GM12878 (cell line): ENCODE measurements around the gene ENO2. TPM values are rescaled to one million over a fixed set of nuclear protein-coding genes. Genes with fewer than 3 reads are reported as not detected.

Experiments used
- ATAC-seq: fragments of 200-7000 bp; cut with Tn5 transposase; 3 replicates; pipeline ENCODE4 v1.9.1; 2020; ENCODE audit warnings: mild to moderate bottlenecking, moderate library complexity
- BruUV-seq: library from RNA; stranded (reverse); fragments of 400-500 nt; replicated peaks from 2 replicates; lab custom pipeline; 2021; lab: Mats Ljungman, UMichigan
- CTCF ChIA-PET: fragments of 300-600 bp; sonication (Branson Sonifier 250); formaldehyde crosslinking; extraction: SDS; loops from one replicate; lab custom pipeline; 2021; ENCODE audit warnings: inconsistent platforms; lab: Yijun Ruan, JAX
- POLR2A ChIA-PET: fragments of 350-600 bp; formaldehyde crosslinking; extraction: SDS; loops from one replicate; lab custom pipeline; 2021; ENCODE audit warnings: inconsistent platforms; lab: Charles Lee
- RAD21 ChIA-PET: fragments of 300-600 bp; sonication (Branson Sonifier 250); formaldehyde crosslinking; loops from one replicate; lab custom pipeline; 2023; ENCODE audit warnings: antibody characterized with exemption; ENCODE audit not compliant: unreplicated experiment; lab: Charles Lee
- SMC1A ChIA-PET: fragments of 300-600 bp; sonication (Branson Sonifier 250); formaldehyde crosslinking; loops from one replicate; lab custom pipeline; 2023; ENCODE audit not compliant: unreplicated experiment, uncharacterized antibody; lab: Charles Lee
- DNase-seq: peaks from one replicate; pipeline ENCODE4 v3.0.0-alpha.2; 2011; ENCODE audit warnings: low read depth, low spot score
- FAIRE-seq: peaks from 3 replicates; lab custom pipeline; 2011; peaks lifted over from hg19 to GRCh38; lab: Jason Lieb, UNC
- H2AFZ ChIP-seq: 2 replicates; pipeline ENCODE4 v1.6.0; 2011; ENCODE audit warnings: low read depth, low read length, control low read depth; ENCODE audit not compliant: control insufficient read depth
- H3K27ac ChIP-seq: 2 replicates; pipeline ENCODE4 v1.5.1; 2011; ENCODE audit warnings: control low read depth; ENCODE audit not compliant: control insufficient read depth, insufficient read depth
- H3K27me3 ChIP-seq, 2 experiments: replicated peaks in 1 of 2; 2 replicates each; pipeline versions ENCODE4 v1.6.0 to v1.6.1; 2011; ENCODE audit warnings: low read length in 1 of 2; ENCODE audit not compliant: control insufficient read depth in 2 of 2, insufficient read depth in 2 of 2
- H3K36me3 ChIP-seq, 2 experiments: 2 replicates each; pipeline ENCODE4 v1.5.1; 2011; ENCODE audit warnings: low read length in 1 of 2; ENCODE audit not compliant: control insufficient read depth in 2 of 2, insufficient read depth in 2 of 2
- H3K4me1 ChIP-seq: 2 replicates; pipeline ENCODE4 v1.6.1; 2011; ENCODE audit warnings: mild to moderate bottlenecking, low read length, moderate library complexity, mixed read lengths; ENCODE audit not compliant: control insufficient read depth, insufficient read depth
- H3K4me2 ChIP-seq: 2 replicates; pipeline ENCODE4 v1.6.0; 2011; ENCODE audit warnings: control low read depth; ENCODE audit not compliant: control insufficient read depth, insufficient read depth
- H3K4me3 ChIP-seq: fragments of 200-600 bp; sonication (generic); 2 replicates; pipeline ENCODE4 v1.5.1; 2016
- H3K79me2 ChIP-seq: 2 replicates; pipeline ENCODE4 v1.6.0; 2011; ENCODE audit warnings: low read length; ENCODE audit not compliant: control insufficient read depth, insufficient read depth
- H3K9ac ChIP-seq: 2 replicates; pipeline ENCODE4 v1.8.0; 2011; ENCODE audit warnings: low read length, control low read depth, mixed read lengths; ENCODE audit not compliant: control insufficient read depth, insufficient read depth
- H3K9me3 ChIP-seq: replicated peaks from 3 replicates; pipeline ENCODE4 v1.5.1; 2011; ENCODE audit warnings: mild to moderate bottlenecking, low read length; ENCODE audit not compliant: control insufficient read depth, insufficient read depth
- H4K20me1 ChIP-seq: 2 replicates; pipeline ENCODE4 v1.6.0; 2011; ENCODE audit not compliant: control insufficient read depth, insufficient read depth
- CEBPB ChIP-seq, 2 experiments: fragments of 150-350 bp in 1 of 2; IDR thresholded peaks; 2 replicates each; pipeline ENCODE4 v1.6.1; 2012 to 2014; ENCODE audit warnings: low read depth in 2 of 2, low read length in 2 of 2, borderline replicate concordance in 1 of 2, inconsistent platforms in 1 of 2
- MLLT1 ChIP-seq: fragments of 450-650 bp; IDR thresholded peaks from 2 replicates; pipeline ENCODE4 v1.6.1; 2016; ENCODE audit warnings: mild to moderate bottlenecking
- MTA3 ChIP-seq: IDR thresholded peaks from 2 replicates; pipeline ENCODE4 v1.6.1; 2012; ENCODE audit warnings: low read length, inconsistent platforms, borderline replicate concordance
- NR2C2 ChIP-seq: IDR thresholded peaks from 2 replicates; pipeline ENCODE4 v1.6.1; 2011; ENCODE audit warnings: borderline replicate concordance, low read depth; ENCODE audit not compliant: control insufficient read depth, insufficient read length
- PAX5 ChIP-seq: IDR thresholded peaks from 2 replicates; pipeline ENCODE4 v1.6.1; 2011; ENCODE audit warnings: low read depth, low read length, borderline replicate concordance
- PML ChIP-seq: IDR thresholded peaks from 2 replicates; pipeline ENCODE4 v1.6.1; 2012; ENCODE audit warnings: low read length, inconsistent platforms
- REST ChIP-seq: IDR thresholded peaks from 2 replicates; pipeline ENCODE4 v1.6.1; 2012; ENCODE audit warnings: mild to moderate bottlenecking, low read depth, low read length
- RFX5 ChIP-seq: IDR thresholded peaks from 2 replicates; pipeline ENCODE4 v1.6.1; 2011; ENCODE audit warnings: low read depth, low read length, improper control_type of control experiment
- YY1 ChIP-seq: IDR thresholded peaks from 2 replicates; pipeline ENCODE4 v1.6.1; 2011; ENCODE audit warnings: low read depth, mild to moderate bottlenecking, low read length
- ZBED1 ChIP-seq: IDR thresholded peaks from 2 replicates; pipeline ENCODE4 v1.6.1; 2016; ENCODE audit warnings: borderline replicate concordance
- ZBTB33 ChIP-seq: fragments of 450-650 bp; IDR thresholded peaks from 2 replicates; pipeline ENCODE4 v1.6.1; 2017; ENCODE audit warnings: mild to moderate bottlenecking
- ZBTB4 ChIP-seq: fragments of 450-650 bp; formaldehyde crosslinking; IDR thresholded peaks from 2 replicates; pipeline ENCODE4 v1.4.0; 2022; ENCODE audit warnings: mild to moderate bottlenecking, moderate library complexity
- ZNF24 ChIP-seq: fragments of 450-650 bp; IDR thresholded peaks from 2 replicates; pipeline ENCODE4 v1.6.1; 2017; ENCODE audit warnings: antibody characterized with exemption, mild to moderate bottlenecking
- WGBS: methylation state at CpG from one replicate; pipeline ENCODE4 v1.1.6; 2016; ENCODE audit warnings: low lambda C conversion rate; ENCODE audit not compliant: insufficient replicate concordance, insufficient coverage; ENCODE audit errors: missing lambda C conversion rate; 5-methylcytosine and 5-hydroxymethylcytosine counted together
- in situ Hi-C: fragments of 300-500 bp; cut with MboI; formaldehyde crosslinking; loops from 9 replicates; pipeline ENCODE4 v1.14.3; 2018; ENCODE audit warnings: mixed read lengths
- intact Hi-C: fragments of 100-400 bp; cut with micrococcal nuclease; formaldehyde crosslinking; loops from one replicate; pipeline ENCODE4 v1.14.2; 2022; ENCODE audit not compliant: unreplicated experiment
- polyA plus RNA-seq, 11 experiments: library from polyadenylated mRNA; depleted of rRNA in 4 of 11; unstranded in 6 of 11; stranded (reverse) in 5 of 11; fragments of >200 nt; fragmentation: Nextera tagmentation in 4 of 11; fragmentation: Illumina TruSeq in 1 of 11; extraction: Ambion mirVana in 4 of 11; extraction: Trizol in 1 of 11; gene quantifications; 1 replicate in 1 of 11; 2 replicates in 10 of 11; pipeline versions ENCODE4 v1.2.1 to v1.2.3, GENCODE V29; 2011 to 2016; ENCODE audit warnings: inconsistent platforms in 2 of 11, missing spikeins in 2 of 11, low read depth in 1 of 11
- total RNA-seq, 4 experiments: library from RNA; depleted of rRNA in 3 of 4; stranded (reverse); fragments of >200 nt in 3 of 4; fragmentation: Illumina TruSeq in 1 of 4; extraction: Trizol in 1 of 4; gene quantifications; 2 replicates each; pipeline versions ENCODE4 v1.2.1 to v1.2.3, GENCODE V29; 2013 to 2021

The ENO2 gene
- total and polyA plus RNA-seq, 10 of the 15 experiments (the other 5 are each of a cell fraction or from before 2014, with no cell fraction given): 24.8 to 196 (median 43.1) TPM

GRCh38 chr12:6936194-6936635, 21.8 kb downstream of the ENO2 start:
- H3K9me3 ChIP-seq: no peaks in the 10 kb centered on the region
- peaks cover 11% of the 10 kb centered on the region; the same call in 1 of the 2 replicates for H3K4me1 ChIP-seq
- H3K27me3 ChIP-seq: no peaks in the 10 kb centered on the region
- intact Hi-C loops: no loop called here
- in situ Hi-C loops: no loop called here
- BruUV-seq: no TSS peak
- CTCF ChIA-PET: interaction anchor here (0.5 to 8.6 kb wide), 8 partner anchors 9 to 404 kb away, joined by 3 to 111 read pairs (median 4); partner anchors contain the start of genes C1R and SPSB2
- RAD21 ChIA-PET: interaction anchor here (1.0 kb wide), 1 partner anchor 11 kb away, joined by 3 read pairs; no protein-coding TSS in a partner anchor
- ATAC-seq (no peak), FAIRE-seq (no peak), DNase-seq (no peak)
- peak overlapping the region; percentile 92; the same call in 1 of the 2 replicates for H3K27ac ChIP-seq
- POLR2A ChIA-PET: interaction anchor here (2.0 to 17.8 kb wide), 4 partner anchors 7 to 24 kb away, joined by 4 to 524 read pairs (median 17); partner anchors contain the start of genes ATN1, C12orf57 and RNU7-1
- 33% methylated on average over 3 of the region's 3 CpGs for WGBS
- peaks cover 4 to 5% of the 10 kb centered on the region in 2 experiments; a peak in 3 of 4 replicates for H3K36me3 ChIP-seq
- H4K20me1 ChIP-seq: no peaks in the 10 kb centered on the region
- peaks cover 26% of the 10 kb centered on the region for H3K79me2 ChIP-seq
- SMC1A ChIA-PET: interaction anchor here (0.6 to 2.3 kb wide), 2 partner anchors 10 to 83 kb away, joined by 3 to 7 read pairs; no protein-coding TSS in a partner anchor
- H3K9ac ChIP-seq: peak overlapping the region; percentile 96; the same call in 1 of the 2 replicates
- no peak overlapping the region for H2AFZ ChIP-seq
- peak overlapping the region; percentile 95 for H3K4me2 ChIP-seq
- H3K4me3 ChIP-seq: peak overlapping the region; percentile 86
- TF ChIP-seq RFX5 (no peak), NR2C2 (no peak), MLLT1 (no peak), YY1 (no peak), ZBTB4 (CRISPR knock-in tag) (no peak), REST (no peak), ZNF24 (no peak), MTA3 (no peak), PML (no peak), ZBTB33 (no peak), CEBPB (IDR thresholded peaks at IDR 0.05; ENCODE audit: borderline replicate concordance in 1 of 2, low read depth in 2 of 2, low read length in 2 of 2) (no peak), PAX5 (no peak), ZBED1 (no peak)
